Central memory CD8-positive, alpha-beta T cell (primary cell): ENCODE results near the gene SETD2.
A peak's percentile ranks its signal among the peaks of the same experiment; 100 is the strongest.

Experiments used
- ATAC-seq: fragments of 150-1000 bp; cut with Tn5 transposase; replicated peaks from 2 replicates; pipeline ENCODE4 v1.10.0; 2022; ENCODE audit warnings: mild to moderate bottlenecking, moderate FRiP score, moderate number of reproducible peaks; ENCODE audit not compliant: poor library complexity, severe bottlenecking; ENCODE audit errors: extremely low read depth
- DNase-seq, 2 donors: peaks; one replicate each; pipeline ENCODE4 v3.0.0; 2021; ENCODE audit warnings: low spot score in 2 of 2
- H3K27ac Mint-ChIP-seq: one replicate; pipeline ENCODE4 v1.8.0; 2022; ENCODE audit warnings: low read depth, mild to moderate bottlenecking, moderate library complexity, mixed read lengths
- H3K27me3 Mint-ChIP-seq: one replicate; pipeline ENCODE4 v1.8.0; 2022; ENCODE audit warnings: mixed read lengths
- H3K36me3 Mint-ChIP-seq: one replicate; pipeline ENCODE4 v1.8.0; 2022; ENCODE audit warnings: mild to moderate bottlenecking, moderate library complexity, mixed read lengths; ENCODE audit not compliant: insufficient read depth
- H3K4me1 Mint-ChIP-seq: one replicate; pipeline ENCODE4 v1.8.0; 2022; ENCODE audit warnings: mixed read lengths
- H3K4me3 Mint-ChIP-seq: one replicate; pipeline ENCODE4 v1.8.0; 2022; ENCODE audit warnings: mild to moderate bottlenecking, moderate library complexity, mixed read lengths
- H3K9me3 Mint-ChIP-seq: one replicate; pipeline ENCODE4 v1.8.0; 2022; ENCODE audit warnings: mixed read lengths

SETD2 gene

DNA sequence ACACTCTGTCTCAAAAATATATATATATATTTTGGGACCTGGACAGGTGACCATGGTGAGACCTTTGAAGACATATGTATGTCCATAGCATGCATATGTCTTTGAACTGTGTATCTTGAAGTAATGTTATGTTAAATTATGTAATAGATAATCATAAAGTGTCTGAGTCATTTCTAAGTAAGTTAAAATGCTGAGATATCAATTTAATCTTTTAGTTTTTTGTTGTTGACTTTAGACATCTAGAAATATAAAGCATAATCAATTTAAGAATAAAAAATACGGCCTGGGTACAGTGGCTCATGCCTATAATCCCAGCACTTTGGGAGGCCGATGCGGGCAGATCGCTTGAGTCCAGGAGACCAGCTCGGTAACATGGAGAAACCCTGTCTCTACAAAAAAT, 12.7 kb upstream of the SETD2 start:
- peaks cover 6% of the 10 kb centered on the region for H3K36me3 Mint-ChIP-seq
- no peak overlapping the region for H3K27ac Mint-ChIP-seq
- no peaks in the 10 kb centered on the region for H3K9me3 Mint-ChIP-seq
- no peak overlapping the region for H3K4me3 Mint-ChIP-seq
- DNase-seq (no peak), ATAC-seq (no peak)
- H3K4me1 Mint-ChIP-seq: no peaks in the 10 kb centered on the region
- H3K27me3 Mint-ChIP-seq: no peaks in the 10 kb centered on the region

DNA sequence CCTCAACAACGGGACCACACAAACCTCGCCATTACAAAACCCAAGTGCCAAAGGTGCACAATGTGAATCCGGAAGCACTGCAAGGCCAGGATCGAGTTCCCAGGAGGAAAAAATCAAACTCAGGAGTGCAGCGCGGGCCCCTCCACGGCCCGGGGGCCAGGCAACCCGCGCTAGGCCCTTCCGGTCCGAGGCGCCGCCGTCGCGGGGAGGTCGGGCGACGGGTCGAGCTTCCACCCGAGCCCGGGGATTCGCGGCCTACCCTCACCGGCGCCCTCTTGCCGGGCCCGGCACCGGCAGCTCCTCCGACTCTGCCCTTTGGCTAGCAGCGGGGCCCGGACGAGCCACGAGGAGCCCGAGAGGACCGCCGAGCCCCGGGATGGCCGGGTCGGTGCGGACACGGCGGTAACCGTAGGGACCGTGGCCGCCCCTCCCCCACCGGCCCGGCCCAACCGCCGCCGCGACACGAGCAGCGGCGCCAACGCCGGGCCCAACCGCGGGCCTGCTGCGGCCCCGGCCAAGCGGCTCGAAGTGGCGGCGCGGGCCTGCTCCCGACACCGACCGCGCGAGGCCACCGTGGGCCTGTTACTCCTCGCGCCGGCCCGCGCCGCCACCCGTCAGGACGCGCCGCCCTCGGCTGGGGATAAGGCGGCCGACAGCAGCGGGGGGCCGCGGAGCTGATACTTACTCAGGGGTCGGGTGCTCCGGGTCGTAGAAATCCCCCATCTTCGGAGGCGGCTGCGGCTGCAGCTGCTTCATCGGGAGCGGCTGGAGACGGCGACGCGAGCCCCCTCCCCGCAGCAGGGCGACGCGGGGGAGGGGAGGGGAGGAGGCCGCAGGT, 525 bp downstream of the SETD2 start:
- Mint-ChIP-seq H3K27ac (peak overlapping the region; percentile 96), H3K4me3 (peak overlapping the region; percentile 88), H3K36me3 (peaks cover 23% of the 10 kb centered on the region), H3K9me3 (no peaks in the 10 kb centered on the region), H3K4me1 (peaks cover 53% of the 10 kb centered on the region), H3K27me3 (no peaks in the 10 kb centered on the region)
- DNase-seq (peak; percentile 49 to 51), ATAC-seq (peak; percentile 22)

GRCh38 chr3:47162697-47163168, 1.2 kb downstream of the SETD2 start:
- Mint-ChIP-seq H3K4me1 (peaks cover 58% of the 10 kb centered on the region), H3K36me3 (peaks cover 23% of the 10 kb centered on the region), H3K9me3 (no peaks in the 10 kb centered on the region), H3K27ac (peak overlapping the region; percentile 93), H3K4me3 (peak overlapping the region; percentile 88), H3K27me3 (no peaks in the 10 kb centered on the region)
- DNase-seq: no peak
- ATAC-seq: no peak

GRCh38 chr3:47161983-47162696, 1.8 kb downstream of the SETD2 start:
- peaks cover 62% of the 10 kb centered on the region for H3K4me1 Mint-ChIP-seq
- no peaks in the 10 kb centered on the region for H3K9me3 Mint-ChIP-seq
- peaks cover 23% of the 10 kb centered on the region for H3K36me3 Mint-ChIP-seq
- peak overlapping the region; percentile 88 for H3K4me3 Mint-ChIP-seq
- no peak for DNase-seq
- H3K27me3 Mint-ChIP-seq: no peaks in the 10 kb centered on the region
- no peak for ATAC-seq
- H3K27ac Mint-ChIP-seq: peak overlapping the region; percentile 93

DNA sequence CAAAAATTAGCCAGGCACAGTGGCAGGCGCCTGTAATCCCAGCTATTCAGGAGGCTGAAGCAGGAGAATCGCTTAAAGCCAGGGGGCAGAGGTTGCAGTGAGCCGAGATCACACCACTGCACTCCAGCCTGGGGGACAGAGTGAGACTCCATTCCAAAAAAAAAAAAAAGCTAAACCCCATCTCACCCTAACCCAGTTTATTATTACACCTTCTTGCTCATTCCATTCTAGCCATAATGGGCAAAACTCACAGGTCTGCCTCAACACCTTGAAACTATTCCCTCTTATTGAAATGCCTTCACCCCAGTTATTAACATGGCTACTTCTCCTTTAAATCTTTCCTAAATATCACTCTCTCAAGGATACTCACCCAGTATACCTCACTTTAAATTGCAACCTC, 4.1 kb downstream of the SETD2 start:
- ATAC-seq (no peak), DNase-seq (no peak)
- H3K4me3 Mint-ChIP-seq: peak overlapping the region; percentile 15
- no peaks in the 10 kb centered on the region for H3K27me3 Mint-ChIP-seq
- peaks cover 23% of the 10 kb centered on the region for H3K36me3 Mint-ChIP-seq
- no peaks in the 10 kb centered on the region for H3K9me3 Mint-ChIP-seq
- no peak overlapping the region for H3K27ac Mint-ChIP-seq
- H3K4me1 Mint-ChIP-seq: peaks cover 60% of the 10 kb centered on the region

DNA sequence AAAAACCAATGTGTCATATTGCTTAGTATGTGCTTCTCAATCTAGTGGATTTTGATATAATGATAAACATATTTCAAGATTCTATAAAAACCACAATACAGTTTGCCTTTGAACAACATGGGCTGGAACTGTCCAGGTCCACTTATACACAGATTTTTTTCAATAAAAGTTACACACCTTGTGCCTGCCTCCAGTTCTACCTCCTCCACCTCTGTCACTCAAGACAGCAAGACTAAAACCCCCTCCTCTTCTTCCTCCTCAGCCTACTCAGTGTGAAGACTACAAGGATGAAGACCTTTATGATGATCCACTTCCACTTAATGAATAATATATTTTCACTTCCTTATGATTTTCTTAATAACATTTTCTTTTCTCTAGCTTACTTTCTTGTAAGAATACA, 5.7 kb downstream of the SETD2 start:
- H3K9me3 Mint-ChIP-seq: no peaks in the 10 kb centered on the region
- no peaks in the 10 kb centered on the region for H3K27me3 Mint-ChIP-seq
- ATAC-seq: no peak
- no peak overlapping the region for H3K4me3 Mint-ChIP-seq
- H3K27ac Mint-ChIP-seq: peak overlapping the region; percentile 70
- no peak for DNase-seq
- peaks cover 71% of the 10 kb centered on the region for H3K4me1 Mint-ChIP-seq
- peaks cover 18% of the 10 kb centered on the region for H3K36me3 Mint-ChIP-seq

DNA sequence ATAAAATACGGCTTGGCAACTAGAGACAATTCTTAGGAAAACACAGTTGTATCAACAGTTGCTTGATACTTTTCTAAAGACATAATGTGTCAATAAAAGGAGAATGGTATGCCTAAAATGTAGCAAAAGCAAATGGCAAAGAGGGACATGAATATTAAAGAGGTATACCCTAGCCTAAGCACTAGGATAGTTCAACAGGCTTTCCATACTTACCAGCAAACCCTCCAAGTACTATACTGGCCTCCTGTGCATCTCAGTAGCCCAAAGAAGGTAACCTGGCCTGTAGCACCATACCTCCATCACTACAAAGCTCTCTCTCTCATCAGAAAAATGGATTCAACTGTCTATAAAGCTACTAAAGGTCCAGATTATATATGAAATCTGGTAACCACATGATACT, 7.5 kb downstream of the SETD2 start:
- Mint-ChIP-seq H3K27ac (no peak overlapping the region), H3K36me3 (peaks cover 9% of the 10 kb centered on the region)

DNA sequence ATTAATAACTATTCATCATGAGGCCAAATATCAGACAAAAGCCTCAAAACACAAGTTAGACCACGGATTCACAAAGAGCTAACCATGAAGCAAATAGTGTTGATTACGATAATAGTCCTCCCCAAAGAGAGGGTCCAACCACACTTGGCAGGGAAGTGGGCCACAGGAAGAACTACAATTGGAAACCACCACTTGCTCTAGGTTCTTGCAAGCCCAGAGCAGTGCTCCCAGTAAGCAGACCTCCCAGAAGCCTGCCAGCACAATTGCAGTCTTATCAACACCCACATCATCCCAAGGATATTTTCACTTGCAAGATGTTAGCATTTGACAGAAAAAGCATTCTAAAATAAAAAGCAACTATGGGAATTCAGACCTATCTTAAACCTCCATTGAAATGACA, 11.3 kb downstream of the SETD2 start:
- peaks cover 59% of the 10 kb centered on the region for H3K4me1 Mint-ChIP-seq
- no peaks in the 10 kb centered on the region for H3K27me3 Mint-ChIP-seq
- DNase-seq: no peak
- H3K4me3 Mint-ChIP-seq: peak overlapping the region; percentile 16
- ATAC-seq: no peak
- H3K9me3 Mint-ChIP-seq: no peaks in the 10 kb centered on the region
- no peak overlapping the region for H3K27ac Mint-ChIP-seq
- H3K36me3 Mint-ChIP-seq: peaks cover 6% of the 10 kb centered on the region

More for the DNA sequence above, 7.5 kb downstream of the SETD2 start:
- peaks cover 80% of the 10 kb centered on the region for H3K4me1 Mint-ChIP-seq
- no peak for DNase-seq
- no peak for ATAC-seq
- no peaks in the 10 kb centered on the region for H3K27me3 Mint-ChIP-seq
- H3K9me3 Mint-ChIP-seq: no peaks in the 10 kb centered on the region
- no peak overlapping the region for H3K4me3 Mint-ChIP-seq

DNA sequence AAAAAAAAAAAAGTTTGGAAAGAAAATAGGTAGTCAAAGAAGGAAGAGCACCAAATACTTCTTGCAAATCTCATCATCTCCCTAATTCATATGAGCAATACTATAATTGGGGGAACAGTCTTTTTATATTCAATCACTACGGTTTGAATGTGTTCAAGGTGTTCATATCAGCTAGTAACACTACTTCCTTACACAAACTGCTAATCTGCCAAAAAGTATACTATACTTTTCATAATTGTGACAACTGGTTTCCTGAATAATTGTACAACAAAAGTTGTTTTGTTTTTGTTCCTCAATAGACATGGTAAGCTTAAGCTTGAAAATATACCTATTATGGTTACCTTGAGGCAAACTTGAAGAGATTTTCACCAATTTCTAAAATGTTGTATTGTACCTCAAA, 12.1 kb downstream of the SETD2 start:
- Mint-ChIP-seq H3K4me3 (no peak overlapping the region), H3K9me3 (no peaks in the 10 kb centered on the region), H3K4me1 (peaks cover 51% of the 10 kb centered on the region), H3K27me3 (no peaks in the 10 kb centered on the region), H3K36me3 (peaks cover 6% of the 10 kb centered on the region), H3K27ac (no peak overlapping the region)
- ATAC-seq (no peak), DNase-seq (no peak)

- H3K27me3 Mint-ChIP-seq: no peaks in the 10 kb centered on the region
- H3K36me3 Mint-ChIP-seq: peaks cover 1% of the 10 kb centered on the region
- no peak overlapping the region for H3K4me3 Mint-ChIP-seq
- no peaks in the 10 kb centered on the region for H3K9me3 Mint-ChIP-seq
- peaks cover 42% of the 10 kb centered on the region for H3K4me1 Mint-ChIP-seq
- H3K27ac Mint-ChIP-seq: peak overlapping the region; percentile 12
- ATAC-seq (no peak), DNase-seq (no peak)
Measured at GRCh38 chr3:47149339-47149933, 14.5 kb downstream of the SETD2 start.

GRCh38 chr3:47145272-47145671, 18.6 kb downstream of the SETD2 start:
- Mint-ChIP-seq H3K9me3 (no peaks in the 10 kb centered on the region), H3K4me1 (peaks cover 27% of the 10 kb centered on the region), H3K4me3 (no peak overlapping the region), H3K27ac (no peak overlapping the region), H3K27me3 (no peaks in the 10 kb centered on the region), H3K36me3 (peaks cover 6% of the 10 kb centered on the region)
- DNase-seq (no peak), ATAC-seq (no peak)

GRCh38 chr3:47143068-47143467, 20.8 kb downstream of the SETD2 start:
- no peak for DNase-seq
- no peak overlapping the region for H3K4me3 Mint-ChIP-seq
- H3K9me3 Mint-ChIP-seq: no peaks in the 10 kb centered on the region
- no peaks in the 10 kb centered on the region for H3K27me3 Mint-ChIP-seq
- ATAC-seq: no peak
- peaks cover 28% of the 10 kb centered on the region for H3K4me1 Mint-ChIP-seq
- no peak overlapping the region for H3K27ac Mint-ChIP-seq
- H3K36me3 Mint-ChIP-seq: peaks cover 7% of the 10 kb centered on the region
